H1 (cell line): Measurements from ENCODE around the gene SLC1A7. TPM values are rescaled to one million over a fixed set of nuclear protein-coding genes. Genes with fewer than 3 reads are reported as not detected.

Experiments
- CTBP2 ChIP-seq: IDR thresholded peaks from 2 replicates; pipeline ENCODE4 v1.7.0; 2011; ENCODE audit warnings: borderline replicate concordance, mild to moderate bottlenecking, moderate library complexity, mixed read lengths, low read length; ENCODE audit not compliant: insufficient read depth, insufficient read length
- SIN3A ChIP-seq, 2 experiments: IDR thresholded peaks in 1 of 2; conservative IDR thresholded peaks in 1 of 2; 2 replicates each; pipeline ENCODE4 v1.6.1; 2011 to 2012; ENCODE audit warnings: low read length in 2 of 2, improper control_type of control experiment in 1 of 2, low read depth in 1 of 2, mild to moderate bottlenecking in 1 of 2
- SP2 ChIP-seq: IDR thresholded peaks from 2 replicates; pipeline ENCODE4 v1.6.1; 2012; ENCODE audit warnings: mild to moderate bottlenecking, low read length, inconsistent platforms
- SUZ12 ChIP-seq: fragments of 200-600 bp; sonication (generic); IDR thresholded peaks from 2 replicates; pipeline ENCODE4 v1.6.1; 2012; ENCODE audit warnings: mild to moderate bottlenecking, inconsistent platforms, low read length, moderate library complexity, mixed read lengths
- polyA plus RNA-seq, 7 experiments: library from polyadenylated mRNA; depleted of rRNA in 3 of 7; stranded (reverse) in 5 of 7; unstranded in 2 of 7; fragments of >200 nt in 5 of 7; fragments of 200-250 nt in 2 of 7; gene quantifications; 1 replicate in 5 of 7; 2 replicates in 1 of 7; 4 replicates in 1 of 7; pipeline versions ENCODE4 v1.2.1 to v1.2.3, GENCODE V29; 2011 to 2013; ENCODE audit warnings: missing spikeins in 2 of 7, mixed read lengths in 2 of 7
- total RNA-seq: library from RNA; stranded (reverse); fragmentation: NEBNext Ultra II Directional; extraction: Animal tissue kit (Norgen Biotek cat#: 25700); gene quantifications from 2 replicates; pipeline ENCODE4 v1.2.1, GENCODE V29; 2021

Gene SLC1A7
- total and polyA plus RNA-seq, 2 of the 8 experiments (the other 6 are each of a cell fraction or from before 2014, with no cell fraction given) = not detected

GRCh38 chr1:53104289-53104913 lies 38.0 kb downstream of the SLC1A7 start (continued):
- TF ChIP-seq CTBP2 = no peak
- no peak for TF ChIP-seq SUZ12
- TF ChIP-seq SP2 = no peak
- no peak for TF ChIP-seq SIN3A (conservative IDR thresholded peaks at IDR 0.05 in 1 of 2, IDR thresholded peaks at IDR 0.05 in 1 of 2; ENCODE audit: low read depth in 1 of 2, low read length in 2 of 2)
